Vagina (tissue), 2 donors: ENCODE data around the gene C1QTNF4.

ENCODE experiments used
- POLR2AphosphoS5 ChIP-seq, 2 donors: sonication (generic); formaldehyde crosslinking; IDR thresholded peaks; one replicate each; pipeline ENCODE4 v1.9.0; 2017; ENCODE audit warnings: antibody characterized with exemption in 2 of 2, mild to moderate bottlenecking in 2 of 2, low read depth in 1 of 2; ENCODE audit not compliant: insufficient read depth in 1 of 2
- TF ChIP-seq, protein P1 (sequence below), 3 experiments: fragments of 450-650 bp in 2 of 3; fragments of 200-600 bp in 1 of 3; sonication (generic) in 1 of 3; IDR thresholded peaks; one replicate each; pipeline ENCODE4 v1.5.1; 2017 to 2019; ENCODE audit warnings: antibody characterized with exemption in 3 of 3, mild to moderate bottlenecking in 2 of 3, moderate library complexity in 2 of 3

DNA sequence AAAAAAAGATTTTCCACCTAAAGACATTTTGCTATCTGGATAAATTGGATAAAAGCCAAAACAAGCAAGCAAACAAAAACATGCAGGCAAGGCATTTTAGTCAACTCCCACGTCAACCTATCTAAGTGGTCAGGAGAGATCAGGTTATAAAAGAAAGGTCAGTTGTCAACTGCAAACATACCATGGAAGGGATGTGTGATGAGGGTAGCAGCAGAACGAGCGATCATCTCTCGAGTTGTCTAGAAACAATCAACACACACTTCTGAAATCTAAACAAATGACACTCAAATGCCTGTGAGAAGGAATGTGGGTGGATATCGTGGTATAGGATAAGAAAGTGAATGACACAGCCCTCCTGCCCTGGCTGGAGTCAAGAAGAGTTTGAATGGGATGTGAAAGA is 37.3 kb upstream of the C1QTNF4 start:
- TF ChIP-seq, protein P1, sequence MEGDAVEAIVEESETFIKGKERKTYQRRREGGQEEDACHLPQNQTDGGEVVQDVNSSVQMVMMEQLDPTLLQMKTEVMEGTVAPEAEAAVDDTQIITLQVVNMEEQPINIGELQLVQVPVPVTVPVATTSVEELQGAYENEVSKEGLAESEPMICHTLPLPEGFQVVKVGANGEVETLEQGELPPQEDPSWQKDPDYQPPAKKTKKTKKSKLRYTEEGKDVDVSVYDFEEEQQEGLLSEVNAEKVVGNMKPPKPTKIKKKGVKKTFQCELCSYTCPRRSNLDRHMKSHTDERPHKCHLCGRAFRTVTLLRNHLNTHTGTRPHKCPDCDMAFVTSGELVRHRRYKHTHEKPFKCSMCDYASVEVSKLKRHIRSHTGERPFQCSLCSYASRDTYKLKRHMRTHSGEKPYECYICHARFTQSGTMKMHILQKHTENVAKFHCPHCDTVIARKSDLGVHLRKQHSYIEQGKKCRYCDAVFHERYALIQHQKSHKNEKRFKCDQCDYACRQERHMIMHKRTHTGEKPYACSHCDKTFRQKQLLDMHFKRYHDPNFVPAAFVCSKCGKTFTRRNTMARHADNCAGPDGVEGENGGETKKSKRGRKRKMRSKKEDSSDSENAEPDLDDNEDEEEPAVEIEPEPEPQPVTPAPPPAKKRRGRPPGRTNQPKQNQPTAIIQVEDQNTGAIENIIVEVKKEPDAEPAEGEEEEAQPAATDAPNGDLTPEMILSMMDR (IDR thresholded peaks at IDR 0.05) = no peak
- no peak for TF ChIP-seq POLR2AphosphoS5 (IDR thresholded peaks at IDR 0.05; ENCODE audit: insufficient read depth in 1 of 2, low read depth in 1 of 2)
